C4-2B (cell line): ENCODE measurements around the gene NLRC3.

Source experiments
- ZFX ChIP-seq: fragments of 450-650 bp; IDR thresholded peaks from 2 replicates; pipeline ENCODE4 v1.6.1; 2017
- TF ChIP-seq, protein P1 (sequence below): fragments of 450-650 bp; conservative IDR thresholded peaks from 2 replicates; pipeline ENCODE4 v1.5.1; 2017; ENCODE audit warnings: mild to moderate bottlenecking

DNA sequence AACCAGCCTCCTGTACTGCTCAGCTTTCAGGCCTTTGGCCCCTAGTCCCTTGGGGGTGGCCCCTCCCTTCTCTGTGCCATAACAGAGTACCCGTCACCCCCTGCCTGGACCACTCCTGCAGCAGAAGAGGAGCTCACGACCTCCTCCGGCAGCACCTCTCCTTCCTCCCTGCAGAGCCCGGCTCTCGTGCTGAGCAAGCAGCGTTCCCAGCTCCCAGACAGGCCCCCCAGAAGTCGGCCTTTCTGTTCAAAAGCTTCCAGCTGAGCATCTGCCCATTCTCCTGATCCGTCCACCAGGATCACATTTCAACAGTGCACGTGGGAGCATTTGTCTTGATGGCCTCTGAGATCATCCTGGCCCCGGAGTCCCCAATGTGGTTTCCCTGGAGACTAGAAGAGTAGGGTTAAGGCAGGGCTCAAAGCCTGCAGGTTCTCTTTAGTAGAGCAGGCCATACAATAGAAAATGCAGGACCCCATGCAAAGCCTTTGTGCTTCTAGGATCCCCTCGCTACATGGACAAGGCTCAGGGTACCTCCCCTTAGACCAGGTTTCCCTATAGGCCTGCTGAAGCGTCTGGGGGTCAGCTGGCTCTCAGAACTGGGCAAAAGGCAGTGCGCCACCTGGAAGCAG lies 35.6 kb downstream of the NLRC3 start:
- TF ChIP-seq, protein P1, sequence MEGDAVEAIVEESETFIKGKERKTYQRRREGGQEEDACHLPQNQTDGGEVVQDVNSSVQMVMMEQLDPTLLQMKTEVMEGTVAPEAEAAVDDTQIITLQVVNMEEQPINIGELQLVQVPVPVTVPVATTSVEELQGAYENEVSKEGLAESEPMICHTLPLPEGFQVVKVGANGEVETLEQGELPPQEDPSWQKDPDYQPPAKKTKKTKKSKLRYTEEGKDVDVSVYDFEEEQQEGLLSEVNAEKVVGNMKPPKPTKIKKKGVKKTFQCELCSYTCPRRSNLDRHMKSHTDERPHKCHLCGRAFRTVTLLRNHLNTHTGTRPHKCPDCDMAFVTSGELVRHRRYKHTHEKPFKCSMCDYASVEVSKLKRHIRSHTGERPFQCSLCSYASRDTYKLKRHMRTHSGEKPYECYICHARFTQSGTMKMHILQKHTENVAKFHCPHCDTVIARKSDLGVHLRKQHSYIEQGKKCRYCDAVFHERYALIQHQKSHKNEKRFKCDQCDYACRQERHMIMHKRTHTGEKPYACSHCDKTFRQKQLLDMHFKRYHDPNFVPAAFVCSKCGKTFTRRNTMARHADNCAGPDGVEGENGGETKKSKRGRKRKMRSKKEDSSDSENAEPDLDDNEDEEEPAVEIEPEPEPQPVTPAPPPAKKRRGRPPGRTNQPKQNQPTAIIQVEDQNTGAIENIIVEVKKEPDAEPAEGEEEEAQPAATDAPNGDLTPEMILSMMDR = no peak
- TF ChIP-seq ZFX = no peak
